Activated gamma-delta T cell (primary cell): ENCODE data around the gene CNN3.
"Not testable (repeated sequence)": the region's sequence is repeated elsewhere in the genome, so short reads cannot be mapped to it uniquely, and the experiment has no call there.

Source experiments
- DNase-seq: peaks from one replicate; lab custom pipeline; 2025; lab: John Stamatoyannopoulos, UW

The CNN3 gene

DNA sequence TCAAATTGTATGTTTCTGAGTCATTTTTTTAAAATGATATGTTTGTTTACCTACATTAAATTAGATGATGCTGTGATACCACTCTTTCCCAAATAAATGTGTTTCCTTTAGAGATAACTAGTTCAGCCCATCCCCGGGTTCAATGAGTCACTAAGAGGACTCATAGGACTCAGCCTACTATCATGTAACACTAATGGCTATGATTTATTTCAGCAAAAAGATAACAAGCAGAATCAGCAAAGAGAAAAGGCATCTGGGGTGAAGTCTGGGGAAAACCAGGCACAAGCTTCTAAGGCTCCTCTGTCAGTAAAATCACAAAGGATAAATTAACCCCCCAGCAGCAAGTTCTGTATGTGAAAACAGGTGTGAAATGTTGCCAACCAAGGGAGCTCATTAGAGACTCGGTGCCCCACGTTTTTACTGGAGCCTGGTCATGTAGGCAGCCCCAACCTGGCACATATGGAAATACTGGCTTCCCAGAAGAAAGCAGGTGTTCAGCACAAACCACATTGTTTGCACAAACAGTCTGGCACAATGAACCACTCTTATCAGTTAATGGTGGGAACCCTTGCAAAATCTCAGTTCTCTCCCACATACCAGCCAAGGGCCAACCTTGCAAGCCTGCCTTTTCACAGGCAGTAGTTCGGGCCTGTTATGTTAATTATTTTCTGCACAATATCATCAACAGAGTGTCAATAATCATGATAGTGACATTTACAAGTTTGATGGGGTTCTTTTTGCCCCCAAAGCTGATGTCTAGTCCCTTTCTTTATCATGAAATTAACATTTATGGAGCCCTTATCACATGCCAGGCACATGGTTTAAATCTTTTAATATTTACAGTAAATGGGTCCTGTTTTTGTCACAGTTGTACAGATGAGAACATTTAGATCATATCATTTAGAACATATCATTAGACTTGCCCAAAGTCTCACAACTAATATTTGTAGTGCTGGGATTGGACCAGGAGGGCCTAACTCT, 23.1 kb upstream of the CNN3 start:
- DNase-seq: no peak

DNA sequence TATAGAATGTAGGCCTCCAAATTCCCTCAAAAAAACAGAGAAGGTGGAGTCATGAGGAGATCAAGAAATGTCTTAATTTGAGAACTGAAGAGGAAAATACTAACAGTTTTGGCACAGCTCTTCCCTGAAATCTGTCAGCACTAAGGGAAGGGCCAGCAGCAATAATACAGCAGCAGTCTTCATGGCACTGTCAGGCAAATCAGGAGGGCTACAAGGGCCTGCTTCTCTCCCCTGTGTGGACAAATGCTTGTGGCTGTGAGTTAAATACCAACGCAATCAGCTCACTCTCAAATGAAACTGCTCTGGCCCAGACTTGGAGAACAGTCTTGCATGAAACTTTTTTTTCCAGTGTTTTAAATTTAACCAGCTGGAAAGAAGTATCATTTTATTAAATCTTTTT, 20.5 kb upstream of the CNN3 start:
- DNase-seq: no peak

DNA sequence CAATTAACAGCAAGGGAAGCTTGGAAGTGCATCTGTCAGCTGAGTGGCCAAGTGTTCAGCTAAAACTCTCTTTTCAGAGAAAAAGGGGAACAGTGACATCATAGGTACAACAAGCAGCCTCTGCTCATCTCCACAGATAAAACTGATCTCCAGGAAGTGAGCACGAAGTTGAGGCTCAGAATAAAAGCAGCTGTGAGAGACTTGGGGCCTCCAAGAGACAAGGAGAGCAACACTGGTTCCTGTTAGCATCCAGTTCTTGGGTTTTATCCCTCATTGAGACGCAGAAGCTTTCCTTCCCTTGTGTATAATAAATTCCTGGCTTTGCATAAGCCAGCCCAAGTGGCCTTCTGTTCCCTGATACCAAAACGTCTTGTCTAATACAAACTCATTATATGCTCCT, 20.0 kb upstream of the CNN3 start:
- DNase-seq: no peak

DNA sequence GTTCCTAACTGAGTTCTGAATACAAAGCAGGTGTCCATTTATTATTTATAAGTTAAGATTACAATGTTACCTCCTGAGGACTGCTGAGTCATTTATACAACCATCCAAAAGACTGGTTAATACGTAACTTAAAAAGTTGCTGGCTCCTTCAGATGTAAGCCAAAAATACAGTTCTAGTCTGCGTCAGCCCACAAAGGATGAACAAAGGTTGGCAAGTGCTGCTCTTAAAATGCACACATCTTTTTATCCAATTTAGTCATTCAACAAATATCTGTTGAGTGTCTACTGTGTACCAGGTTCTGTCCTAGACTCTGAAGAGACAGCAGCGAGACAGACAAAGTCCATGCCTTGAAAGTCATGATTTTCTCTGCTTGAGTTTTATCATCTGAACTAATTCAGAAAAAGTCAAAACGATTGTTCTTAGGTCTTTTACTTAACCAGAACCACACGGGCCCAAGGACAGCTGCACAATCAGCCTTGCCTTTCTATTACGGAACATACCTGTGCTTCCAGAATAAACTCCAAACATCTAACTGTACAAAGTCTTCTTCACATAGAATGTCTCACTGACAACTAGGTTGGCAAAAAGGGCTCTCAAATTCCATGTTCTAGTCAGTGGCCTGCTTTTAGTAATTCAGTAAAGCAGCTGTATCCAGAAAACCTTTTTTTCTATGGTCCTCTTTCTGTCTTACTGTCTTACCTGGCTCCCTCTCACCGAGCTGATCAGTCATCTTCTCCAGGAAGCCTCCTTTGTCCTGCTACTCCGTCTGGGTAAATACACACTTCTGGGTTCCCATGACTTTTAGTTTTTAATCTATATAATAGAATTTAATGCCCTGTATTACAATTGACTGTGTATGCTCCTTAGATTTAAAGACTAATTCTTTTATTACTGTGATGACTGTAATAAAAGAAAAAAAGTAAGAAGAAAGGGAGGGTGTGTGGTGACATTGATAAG, 15.5 kb upstream of the CNN3 start:
- no peak for DNase-seq

DNA sequence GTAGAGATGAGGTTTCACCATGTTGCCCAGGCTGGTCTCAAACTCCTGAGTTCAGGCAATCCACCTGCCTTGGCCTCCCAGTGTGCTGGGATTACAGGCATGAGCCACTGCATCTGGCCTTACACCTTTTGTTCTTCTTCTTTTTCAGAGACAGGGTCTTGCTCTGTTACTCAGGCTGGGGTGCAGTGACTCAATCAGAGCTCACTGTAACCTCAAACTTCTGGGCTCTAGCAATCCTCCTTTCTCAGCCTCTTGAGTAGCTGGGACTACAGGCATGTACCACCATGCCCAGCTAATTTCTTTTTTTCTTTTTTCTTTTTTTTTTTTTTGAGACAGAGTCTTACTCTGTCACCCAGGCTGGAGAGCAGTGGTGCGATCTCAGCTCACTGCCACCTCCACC, 14.6 kb upstream of the CNN3 start:
- DNase-seq: not testable (repeated sequence)

DNA sequence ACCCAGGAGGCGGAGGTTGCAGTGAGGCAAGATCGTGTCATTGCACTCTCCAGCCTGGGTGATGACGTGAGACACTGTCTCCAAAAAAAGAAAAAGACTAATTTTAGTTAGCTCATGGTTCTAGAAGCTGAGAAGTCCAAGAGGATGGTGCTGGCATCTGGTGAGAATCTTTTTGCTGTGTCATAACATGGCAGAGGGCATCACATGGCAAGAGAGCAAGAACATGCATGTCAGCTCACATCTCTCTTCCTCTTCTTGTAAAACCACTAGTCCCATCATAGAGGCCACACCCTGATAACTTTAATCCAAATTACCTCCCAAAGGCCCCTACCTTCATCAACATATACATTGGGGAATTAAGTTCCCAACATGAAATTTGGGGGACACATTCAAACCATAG, 13.8 kb upstream of the CNN3 start:
- DNase-seq: no peak

DNA sequence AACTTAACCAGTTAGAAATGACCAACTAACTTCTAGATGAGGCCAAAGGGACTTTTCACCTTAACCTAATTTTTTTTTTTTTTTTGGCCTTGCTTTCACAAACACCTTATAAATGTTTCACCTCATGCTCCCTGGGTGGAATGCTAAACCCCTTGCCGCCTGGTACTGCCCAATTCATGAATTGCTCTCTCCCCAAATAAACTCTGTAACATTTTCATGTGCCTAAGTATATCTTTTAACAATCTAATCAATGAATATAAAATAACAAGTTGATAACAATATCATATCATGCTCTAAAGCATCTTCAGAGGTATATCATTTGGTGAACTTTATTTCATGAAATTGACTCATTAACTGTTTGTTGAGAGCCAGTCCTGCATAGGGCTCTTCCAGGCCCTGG, 10.9 kb upstream of the CNN3 start:
- no peak for DNase-seq

DNA sequence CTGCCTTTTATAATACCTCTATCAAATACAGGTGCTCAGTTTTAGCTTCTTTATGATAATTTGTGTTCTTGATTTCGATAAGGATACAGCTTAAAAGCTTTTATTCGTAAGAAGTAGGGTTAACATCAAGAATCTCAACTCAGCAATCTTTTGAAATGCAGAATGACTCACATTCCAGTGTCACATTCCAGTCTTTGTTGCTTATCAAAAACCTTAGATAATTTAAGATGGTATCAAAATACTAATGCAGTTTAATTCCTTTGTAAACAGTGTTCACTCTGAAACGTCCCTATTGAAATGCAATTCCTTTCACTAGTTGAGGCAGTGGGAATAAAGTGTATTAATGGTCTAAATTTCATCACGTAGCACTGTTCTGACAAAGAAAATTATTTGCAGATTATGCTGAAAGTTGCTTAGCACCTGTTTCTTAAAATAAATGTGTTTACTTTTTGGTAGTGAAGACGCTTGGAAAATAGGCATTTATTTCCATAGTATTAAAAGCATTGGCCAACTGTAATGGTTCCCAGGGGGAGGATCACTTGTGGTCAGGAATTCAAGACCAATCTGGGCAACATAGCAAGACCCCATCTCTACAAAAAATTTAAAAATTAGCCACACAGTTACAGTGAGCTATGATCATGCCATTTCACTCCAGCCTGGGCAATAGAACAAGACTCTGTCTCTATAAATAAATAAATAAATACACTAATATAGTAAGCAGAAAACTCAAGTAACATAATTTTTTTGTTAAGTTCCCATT, 10.1 kb upstream of the CNN3 start:
- no peak for DNase-seq

DNA sequence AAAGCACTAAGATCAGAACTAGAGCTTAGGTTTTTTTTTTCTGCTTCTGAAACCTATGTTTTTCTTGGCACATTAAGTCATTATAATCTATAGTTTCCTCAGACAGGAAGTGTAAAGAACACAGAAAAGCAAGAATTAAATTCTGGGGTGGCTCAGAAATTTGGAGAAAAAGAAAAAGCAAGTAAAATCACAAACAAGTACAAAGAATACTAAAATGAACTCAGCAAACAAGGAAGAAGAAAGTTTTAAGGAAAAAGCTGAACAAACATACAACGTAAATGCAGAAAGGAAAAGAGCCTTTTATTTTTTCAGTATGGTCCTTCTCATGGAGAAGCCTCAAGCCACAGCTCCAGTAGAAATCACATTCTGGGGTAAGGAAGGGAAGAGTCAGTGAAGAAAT, 8.6 kb upstream of the CNN3 start:
- no peak for DNase-seq

DNA sequence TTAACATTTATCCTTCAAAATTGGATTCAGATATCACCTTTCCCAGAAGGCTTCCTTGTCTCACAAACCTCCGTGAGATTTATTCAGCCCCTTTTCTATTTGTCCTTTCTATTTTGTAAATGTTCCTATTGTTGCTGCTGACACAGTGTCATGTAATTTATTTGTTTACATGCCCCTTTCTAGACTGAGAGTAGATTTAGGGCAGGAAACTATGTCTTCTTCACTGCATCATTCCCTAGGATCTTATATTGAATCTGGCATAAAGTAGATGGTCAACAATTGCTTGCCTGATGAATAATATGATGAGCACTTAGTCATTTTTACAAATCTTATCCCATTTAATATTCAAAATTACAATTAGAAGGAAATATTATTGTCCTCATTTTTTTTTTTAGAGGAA, 8.1 kb upstream of the CNN3 start:
- no peak for DNase-seq

DNA sequence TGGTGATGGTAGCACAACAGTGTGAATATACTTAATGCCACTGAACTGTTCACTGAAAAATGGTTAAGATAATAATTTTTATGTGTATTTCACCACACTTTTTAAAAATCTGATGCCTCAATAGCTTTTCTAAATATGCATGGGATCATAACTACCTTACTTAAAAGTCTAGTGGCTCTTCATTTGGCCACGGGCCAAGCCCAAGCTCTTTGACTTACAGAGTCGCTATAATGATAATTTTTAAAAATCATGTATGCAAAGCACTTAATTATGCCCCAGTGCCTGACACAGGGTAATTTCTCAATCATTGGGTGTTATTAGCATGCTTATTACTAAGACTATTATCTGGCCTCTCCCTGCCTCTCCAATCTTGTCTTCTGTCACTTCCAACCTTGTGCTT, 7.6 kb upstream of the CNN3 start:
- DNase-seq: no peak

DNA sequence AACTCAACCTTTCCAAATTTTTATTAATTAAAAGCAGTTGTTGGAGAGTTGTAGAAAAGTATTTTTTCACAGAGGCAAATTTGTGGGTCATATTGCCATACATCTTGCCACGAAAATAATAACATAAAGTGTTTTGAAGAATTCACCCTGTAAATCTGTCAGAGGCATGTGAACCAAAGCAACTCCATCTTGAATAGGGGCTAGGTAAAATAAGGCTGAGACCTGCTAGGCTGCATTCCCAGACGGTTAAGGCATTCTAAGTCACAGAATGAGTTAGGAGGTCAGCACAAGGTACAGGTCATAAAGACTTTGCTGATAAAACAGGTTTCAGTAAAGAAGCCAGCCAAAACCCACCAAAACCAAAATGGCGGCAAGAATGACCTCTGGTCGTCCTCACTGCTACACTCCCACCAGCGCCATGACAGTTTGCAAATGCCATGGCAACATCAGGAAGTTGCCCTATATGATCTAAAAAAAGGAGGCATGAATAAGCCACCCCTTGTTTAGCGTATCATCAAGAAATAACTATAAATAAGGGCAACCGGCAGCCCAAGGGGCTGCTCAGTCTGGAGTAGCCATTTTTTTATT, 4.4 kb upstream of the CNN3 start:
- no peak for DNase-seq

DNA sequence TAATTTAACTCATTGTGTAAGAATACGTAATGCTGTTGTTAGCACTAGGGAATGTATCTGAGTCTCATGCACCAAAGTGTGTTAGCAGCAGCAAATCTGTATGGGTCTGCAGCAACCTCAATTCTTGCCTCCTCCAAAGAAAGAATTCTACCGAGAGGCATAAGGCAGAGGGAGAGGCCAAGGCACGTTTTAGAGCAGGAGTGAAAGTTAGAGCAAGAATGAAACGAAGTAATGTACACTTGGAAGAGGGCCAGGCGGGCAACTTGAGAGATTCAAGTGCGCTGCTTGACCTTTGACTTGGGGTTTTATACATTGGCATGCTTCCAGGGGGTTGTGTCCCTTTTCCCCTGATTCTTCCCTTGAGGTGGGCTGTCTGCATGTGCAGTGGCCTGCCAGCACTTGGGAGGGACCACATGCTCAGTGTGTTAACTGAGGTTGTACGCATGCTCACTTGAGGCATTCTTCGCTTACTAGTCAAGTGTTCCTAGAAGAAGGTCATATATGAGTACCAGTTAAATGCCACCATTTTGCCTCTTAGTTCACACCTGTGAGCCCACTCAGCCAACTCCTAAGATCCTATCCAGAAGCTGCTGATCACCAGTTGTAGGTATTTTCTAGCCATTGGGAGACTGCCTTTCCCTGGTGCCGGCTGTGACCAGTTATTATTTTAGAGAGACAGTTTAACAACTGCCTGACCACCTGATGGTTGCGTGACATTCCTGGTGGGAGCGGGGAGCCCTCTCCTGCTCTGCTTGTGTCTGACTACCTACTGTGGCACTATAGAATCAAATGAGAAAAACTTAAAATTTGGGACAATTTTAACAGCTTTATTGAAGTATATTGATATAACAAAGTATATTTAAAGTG, 2.7 kb upstream of the CNN3 start:
- DNase-seq: no peak

DNA sequence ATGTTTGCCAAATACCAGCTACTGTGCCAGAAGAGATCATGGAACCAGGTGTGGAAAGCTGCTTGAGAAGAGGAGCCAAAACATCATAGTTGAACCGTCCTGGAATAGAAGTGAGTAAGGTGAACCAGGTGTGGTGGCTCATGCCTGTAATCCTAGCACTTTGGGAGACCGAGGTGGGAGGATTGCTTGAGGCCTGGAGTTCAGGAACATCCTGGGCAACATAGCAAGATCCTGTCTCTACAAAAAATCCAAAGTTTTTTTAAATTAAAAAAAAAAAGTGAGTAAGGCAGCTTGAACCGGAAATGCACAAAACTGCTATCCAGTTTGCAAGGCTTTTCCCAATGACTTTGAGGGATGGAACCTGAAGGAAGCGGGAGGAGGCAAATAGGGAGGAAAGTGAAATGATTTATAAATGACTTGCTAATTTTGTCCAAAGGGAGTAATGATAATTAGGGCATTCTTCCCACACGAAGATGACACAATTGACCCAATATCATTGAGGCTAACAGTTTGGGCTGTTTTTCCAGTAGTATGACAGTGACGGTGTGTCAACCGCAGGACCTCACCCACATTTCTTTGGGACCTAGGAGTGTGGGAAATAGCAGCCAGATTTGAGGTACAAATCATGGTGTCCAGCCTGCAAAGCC, 1.5 kb upstream of the CNN3 start:
- no peak for DNase-seq

DNA sequence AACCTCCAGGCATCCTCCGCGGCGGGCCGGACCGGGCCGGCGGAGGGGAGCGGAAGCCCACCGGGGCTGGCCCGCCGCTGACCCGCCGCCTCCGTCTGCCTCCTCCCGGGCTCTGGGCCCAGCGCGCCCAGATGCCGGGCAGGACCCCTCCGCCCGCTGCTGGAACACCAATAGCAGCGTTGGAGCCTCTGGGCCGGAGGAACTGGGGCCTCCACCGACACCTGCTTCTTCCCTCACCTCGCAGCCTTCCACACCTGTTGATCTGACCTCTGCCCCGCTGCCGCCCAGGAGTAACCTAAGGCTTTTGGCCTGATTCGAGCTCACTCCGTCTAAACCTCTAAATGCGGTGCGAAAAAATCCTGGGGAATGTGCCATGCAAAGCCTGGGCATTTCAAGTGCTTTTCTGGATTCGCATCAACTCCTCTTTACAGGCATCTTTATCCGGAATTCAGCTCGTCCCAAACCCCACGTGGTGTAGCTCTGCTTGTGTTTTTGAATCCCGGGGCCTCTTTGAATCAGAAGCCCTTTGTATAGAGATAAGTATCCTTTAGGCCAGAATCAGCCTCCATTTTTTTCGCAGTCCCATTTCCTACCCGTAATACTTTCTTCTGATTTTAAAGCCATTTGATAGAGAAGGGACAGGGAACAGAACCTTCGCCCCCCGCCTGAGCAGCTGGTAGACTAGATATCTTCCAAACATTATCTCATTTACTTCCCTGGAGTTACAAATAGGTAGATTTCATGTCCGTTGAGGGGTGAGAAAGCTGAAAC, 680 bp upstream of the CNN3 start:
- no peak for DNase-seq

DNA sequence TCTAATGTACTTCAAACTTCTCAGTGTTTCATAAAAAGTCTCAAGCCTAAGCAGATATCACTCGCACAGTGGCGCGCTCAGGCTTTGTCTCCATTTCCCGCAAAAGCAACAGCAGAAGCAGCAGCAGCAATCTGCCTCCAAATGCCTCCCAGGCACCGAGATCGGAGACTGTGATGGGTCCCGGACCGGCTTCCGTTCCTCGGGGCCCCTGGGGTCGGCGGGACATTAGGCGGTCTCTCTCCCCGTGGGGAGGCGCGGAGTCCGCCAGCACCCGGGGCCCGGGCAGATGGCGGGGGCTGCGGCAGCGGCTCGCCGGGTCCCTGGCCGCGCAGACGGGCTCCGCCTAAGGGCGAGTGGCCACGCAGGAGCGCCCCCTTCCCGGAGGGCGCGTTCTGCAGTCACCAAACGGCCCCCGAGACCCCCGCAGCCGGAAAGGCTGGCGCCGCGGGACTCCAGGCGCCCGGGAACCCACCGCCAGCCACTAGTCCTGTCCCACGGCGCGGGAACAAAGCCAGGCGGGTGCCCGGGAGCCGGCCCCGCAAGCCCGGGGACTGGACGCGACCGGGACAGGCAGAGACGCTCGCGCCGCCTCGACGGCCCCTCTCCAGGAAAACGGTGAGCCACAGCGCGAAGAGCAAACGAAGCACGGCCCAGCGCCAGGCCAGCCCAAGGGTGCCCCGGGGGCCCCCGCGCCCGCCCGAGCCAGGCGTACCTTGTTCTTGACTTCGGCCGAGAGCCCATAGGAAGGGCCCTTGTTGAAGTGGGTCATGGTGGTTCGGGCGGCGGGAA, 590 bp downstream of the CNN3 start:
- DNase-seq: no peak

DNA sequence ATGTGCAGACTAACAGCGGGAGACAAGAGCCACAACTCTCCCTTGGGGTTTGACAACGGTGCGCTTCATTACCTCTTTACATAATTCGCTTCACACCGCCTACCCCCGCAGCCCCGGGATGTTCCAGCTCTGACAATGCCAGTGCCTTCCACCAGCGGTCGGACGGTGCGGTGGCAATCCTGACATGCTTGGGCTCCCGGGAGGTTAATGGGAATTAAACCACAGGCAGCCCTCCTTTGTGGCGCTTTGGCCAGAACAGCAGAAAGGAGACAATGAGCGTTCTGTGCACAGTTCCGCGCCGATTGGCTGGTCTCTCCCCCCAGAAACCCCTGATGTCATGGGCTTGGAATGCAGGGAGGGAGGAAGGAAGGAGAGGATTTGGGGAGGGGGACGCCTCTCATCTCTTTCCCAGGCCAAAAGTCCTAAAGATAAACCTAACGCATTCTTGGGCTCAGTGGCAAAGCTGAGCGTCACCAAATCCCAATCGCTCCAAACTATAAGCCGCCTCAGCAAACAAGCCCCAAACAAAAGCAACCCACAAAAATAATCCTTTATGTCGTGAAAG, 1.3 kb downstream of the CNN3 start:
- no peak for DNase-seq

DNA sequence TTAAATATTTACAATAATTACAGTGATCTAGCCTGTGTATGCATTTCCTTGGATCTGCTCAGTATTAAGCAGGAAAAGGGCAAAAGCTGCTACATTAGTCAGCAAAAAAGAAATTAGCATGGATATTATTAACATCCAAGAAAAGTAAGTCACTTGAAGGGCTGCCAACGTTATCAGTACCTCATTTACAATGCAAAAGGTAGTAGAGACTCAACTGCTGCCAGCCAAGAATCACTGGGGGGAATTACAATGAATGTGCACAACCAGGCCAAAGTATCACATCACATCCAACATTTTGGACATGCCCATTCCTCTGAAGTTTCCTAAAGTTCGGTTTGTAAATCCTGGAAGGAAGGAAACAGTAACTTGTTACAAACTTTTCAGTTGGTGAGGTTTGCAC, 1.9 kb downstream of the CNN3 start:
- no peak for DNase-seq
